Uterus (tissue), 4 donors: Measurements from ENCODE around the gene MAPK8IP2. TPM values are rescaled to one million over a fixed set of nuclear protein-coding genes. Genes with fewer than 3 reads are reported as not detected.
A peak's percentile ranks its signal among the peaks of the same experiment; 100 is the strongest.
"Not testable (repeated sequence)": the region's sequence is repeated elsewhere in the genome, so short reads cannot be mapped to it uniquely, and the experiment has no call there.

ENCODE experiments used
- DNase-seq, 2 donors: peaks; one replicate each; pipeline ENCODE4 v3.0.0-alpha.2; 2019 to 2020
- H3K27ac ChIP-seq, 2 donors: fragments of 200-600 bp; sonication (generic); 1 replicate in 1 of 2; 2 replicates in 1 of 2; pipeline ENCODE4 v1.5.1; 2016 to 2018
- H3K27me3 ChIP-seq, 2 donors: fragments of 200-600 bp; sonication (generic); one replicate each; pipeline ENCODE4 v1.5.1; 2018 to 2019; ENCODE audit warnings: control low read depth in 1 of 2
- H3K36me3 ChIP-seq, 2 donors: fragments of 200-600 bp; sonication (generic); one replicate each; pipeline ENCODE4 v1.5.1; 2019; ENCODE audit warnings: control low read depth in 1 of 2
- H3K4me1 ChIP-seq, 2 donors: fragments of 200-600 bp; sonication (generic); one replicate each; pipeline ENCODE4 v1.5.1; 2018 to 2019; ENCODE audit warnings: control low read depth in 1 of 2
- H3K4me3 ChIP-seq, 2 donors: fragments of 200-600 bp; sonication (generic); 1 replicate in 1 of 2; 2 replicates in 1 of 2; pipeline ENCODE4 v1.5.1; 2018 to 2019; ENCODE audit warnings: mild to moderate bottlenecking in 1 of 2
- H3K9me3 ChIP-seq, 2 donors: fragments of 200-600 bp; sonication (generic); one replicate each; pipeline ENCODE4 v1.5.1; 2019; ENCODE audit warnings: control low read depth in 1 of 2
- POLR2A ChIP-seq, 2 donors: fragments of 450-650 bp; IDR thresholded peaks; one replicate each; pipeline ENCODE4 v1.6.1; 2016; ENCODE audit warnings: antibody characterized with exemption in 2 of 2, mild to moderate bottlenecking in 1 of 2, moderate library complexity in 1 of 2
- intact Hi-C: fragments of 100-400 bp; cut with DNase I; formaldehyde crosslinking; loops from one replicate; pipeline ENCODE4 v1.15.1; 2023; ENCODE audit warnings: low total_unique reads
- total RNA-seq, 4 donors: library from RNA; depleted of rRNA in 3 of 4; stranded (reverse); fragments of >200 nt in 3 of 4; gene quantifications; one replicate each; pipeline versions ENCODE4 v1.1.0 to v1.2.4, GENCODE V29; 2014 to 2023
- TF ChIP-seq, protein P1 (sequence below), 4 experiments: fragments of 200-600 bp in 2 of 4; fragments of 450-650 bp in 2 of 4; sonication (generic) in 2 of 4; IDR thresholded peaks; one replicate each; pipeline ENCODE4 v1.5.1; 2016 to 2019; ENCODE audit warnings: antibody characterized with exemption in 4 of 4, mild to moderate bottlenecking in 2 of 4, moderate library complexity in 1 of 4
- donor health status: DM: yes; HTN: yes; CAD: no.

Gene MAPK8IP2
- total RNA-seq, 4 donors from 2014 or later = 1.7 to 6.1 (median 5.2) TPM; not detected in 1

DNA sequence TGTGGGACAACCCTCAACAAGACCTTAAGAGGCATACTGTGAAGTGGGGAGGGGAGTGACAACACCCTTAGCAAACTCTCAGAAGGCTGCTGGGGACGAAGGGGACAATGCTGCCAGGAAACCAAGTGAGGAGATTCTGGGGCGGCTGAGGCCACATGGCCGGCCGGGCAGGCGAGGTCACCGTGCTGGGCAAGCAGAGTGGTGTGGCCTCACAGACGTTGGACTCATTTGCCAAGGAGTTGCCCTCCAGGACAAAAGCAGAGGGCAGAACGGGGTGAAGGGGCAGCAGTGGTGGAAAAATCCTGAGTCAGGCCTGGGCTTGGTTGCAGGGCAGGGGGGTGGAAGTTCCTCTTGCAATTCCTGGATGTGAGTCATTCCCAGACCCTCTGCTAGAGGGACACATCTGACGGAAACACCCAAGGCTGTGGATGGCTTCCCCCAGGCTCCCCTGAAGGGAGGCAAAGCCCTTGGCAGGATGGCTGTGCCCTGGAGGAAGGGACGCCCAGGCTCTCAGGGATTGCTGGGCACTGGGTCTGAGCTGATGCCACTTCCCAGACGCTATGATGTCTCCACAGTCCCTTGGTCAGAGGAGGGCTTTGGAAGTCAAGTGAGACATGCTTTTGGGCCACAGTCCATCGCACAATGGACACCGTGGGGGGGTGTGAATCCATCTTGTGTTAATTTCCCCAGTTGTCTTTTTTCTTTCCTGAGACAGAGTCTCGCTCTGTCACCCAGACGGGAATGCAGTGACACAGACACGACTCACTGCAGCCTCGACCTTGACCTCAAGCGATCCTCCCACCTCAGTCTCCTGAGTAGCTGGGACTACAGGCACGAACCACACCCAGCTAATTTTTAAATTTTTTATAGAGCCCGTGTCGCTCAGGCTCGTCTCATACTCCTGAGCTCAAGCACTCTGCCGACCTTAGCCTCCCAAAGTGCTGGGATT lies 55.8 kb downstream of the MAPK8IP2 start:
- intact Hi-C loops = no loop called here
- Histone ChIP-seq H3K36me3 (no peaks in the 10 kb centered on the region), H3K27me3 (no peaks in the 10 kb centered on the region), H3K9me3 (no peaks in the 10 kb centered on the region), H3K4me1 (no peaks in the 10 kb centered on the region), H3K4me3 (no peak overlapping the region), H3K27ac (peak overlapping the region; percentile 35 to 42)
- DNase-seq = peak in 1 of 2 donors; percentile 68
- TF ChIP-seq, protein P1, sequence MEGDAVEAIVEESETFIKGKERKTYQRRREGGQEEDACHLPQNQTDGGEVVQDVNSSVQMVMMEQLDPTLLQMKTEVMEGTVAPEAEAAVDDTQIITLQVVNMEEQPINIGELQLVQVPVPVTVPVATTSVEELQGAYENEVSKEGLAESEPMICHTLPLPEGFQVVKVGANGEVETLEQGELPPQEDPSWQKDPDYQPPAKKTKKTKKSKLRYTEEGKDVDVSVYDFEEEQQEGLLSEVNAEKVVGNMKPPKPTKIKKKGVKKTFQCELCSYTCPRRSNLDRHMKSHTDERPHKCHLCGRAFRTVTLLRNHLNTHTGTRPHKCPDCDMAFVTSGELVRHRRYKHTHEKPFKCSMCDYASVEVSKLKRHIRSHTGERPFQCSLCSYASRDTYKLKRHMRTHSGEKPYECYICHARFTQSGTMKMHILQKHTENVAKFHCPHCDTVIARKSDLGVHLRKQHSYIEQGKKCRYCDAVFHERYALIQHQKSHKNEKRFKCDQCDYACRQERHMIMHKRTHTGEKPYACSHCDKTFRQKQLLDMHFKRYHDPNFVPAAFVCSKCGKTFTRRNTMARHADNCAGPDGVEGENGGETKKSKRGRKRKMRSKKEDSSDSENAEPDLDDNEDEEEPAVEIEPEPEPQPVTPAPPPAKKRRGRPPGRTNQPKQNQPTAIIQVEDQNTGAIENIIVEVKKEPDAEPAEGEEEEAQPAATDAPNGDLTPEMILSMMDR (IDR thresholded peaks at IDR 0.05) = no peak

DNA sequence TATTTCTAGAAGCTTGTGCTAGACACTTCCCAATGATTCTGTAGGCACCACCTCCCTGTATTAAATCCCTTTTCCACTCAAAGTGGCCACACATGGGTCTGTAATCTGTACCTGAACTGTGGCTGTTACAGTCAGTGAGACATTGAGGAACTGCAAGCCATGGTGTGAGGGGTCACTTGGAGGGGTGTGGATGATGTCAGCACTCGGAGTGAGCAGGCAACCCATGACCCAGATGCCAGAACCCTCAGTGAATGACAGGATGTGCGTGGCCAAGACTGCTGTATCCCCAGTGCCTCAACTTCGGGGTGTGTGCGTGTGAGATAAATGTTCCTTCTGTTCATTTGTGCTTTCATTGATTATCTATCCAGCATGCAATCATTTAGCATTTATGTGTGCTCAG lies 57.3 kb downstream of the MAPK8IP2 start:
- Histone ChIP-seq H3K4me3 (no peak overlapping the region), H3K4me1 (no peaks in the 10 kb centered on the region), H3K27ac (no peak overlapping the region), H3K27me3 (no peaks in the 10 kb centered on the region), H3K9me3 (no peaks in the 10 kb centered on the region), H3K36me3 (no peaks in the 10 kb centered on the region)
- DNase-seq = no peak
- TF ChIP-seq, protein P1 (IDR thresholded peaks at IDR 0.05) = no peak
- no peak for TF ChIP-seq POLR2A (IDR thresholded peaks at IDR 0.05)
- intact Hi-C loops = no loop called here

DNA sequence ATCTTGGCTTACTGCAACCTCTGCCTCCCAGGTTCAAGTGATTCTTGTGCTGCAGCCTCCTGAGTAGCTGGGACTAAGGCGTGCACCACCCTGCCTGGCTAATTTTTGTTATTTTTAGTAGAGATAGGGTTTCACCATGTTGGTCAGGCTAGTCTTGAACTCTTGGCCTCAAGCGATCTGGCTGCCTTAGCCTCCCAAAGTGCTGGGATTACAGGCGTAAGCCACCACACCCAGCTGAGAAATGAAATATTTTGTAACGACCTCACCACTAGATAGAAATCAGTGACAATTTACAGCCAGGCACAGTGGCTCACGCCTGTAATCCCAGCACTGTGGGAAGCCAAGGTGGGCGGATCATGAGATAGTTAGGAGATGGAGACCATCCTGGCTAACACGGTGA lies 59.1 kb downstream of the MAPK8IP2 start:
- not testable (repeated sequence) for DNase-seq, H3K9me3 ChIP-seq

DNA sequence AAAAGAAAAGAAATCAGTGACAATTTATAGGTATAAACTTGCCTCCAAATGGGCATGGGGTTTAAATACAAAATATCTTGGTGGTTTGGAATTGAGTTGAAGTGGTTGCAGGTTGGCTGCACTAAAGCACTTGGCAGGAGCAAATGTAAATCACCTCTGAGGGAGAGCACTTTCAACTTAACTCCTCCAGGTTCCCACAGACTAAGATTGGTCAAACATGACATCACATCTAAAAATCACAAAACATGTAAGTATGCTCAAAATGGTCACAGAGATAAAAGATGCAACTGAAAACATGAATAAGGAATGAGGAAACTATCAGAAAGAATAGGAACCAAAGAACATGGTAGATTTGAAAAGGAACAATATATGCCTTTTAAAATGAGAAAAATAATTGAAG lies 59.7 kb downstream of the MAPK8IP2 start:
- no peak for TF ChIP-seq POLR2A (IDR thresholded peaks at IDR 0.05)
- TF ChIP-seq, protein P1 (IDR thresholded peaks at IDR 0.05) = no peak
- Histone ChIP-seq H3K4me1 (no peaks in the 10 kb centered on the region), H3K27me3 (no peaks in the 10 kb centered on the region), H3K36me3 (no peaks in the 10 kb centered on the region), H3K9me3 (no peaks in the 10 kb centered on the region), H3K27ac (no peak overlapping the region), H3K4me3 (no peak overlapping the region)
- intact Hi-C loops = no loop called here
- no peak for DNase-seq

More for the DNA sequence above, 59.1 kb downstream of the MAPK8IP2 start:
- H3K4me3 ChIP-seq, H3K27ac ChIP-seq, H3K27me3 ChIP-seq, intact Hi-C loops, H3K4me1 ChIP-seq, H3K36me3 ChIP-seq: not testable (repeated sequence)

Other genes with a start within 250 kb of the MAPK8IP2 start
- gene SBF1, start 125.8 kb upstream of the MAPK8IP2 start, total RNA-seq = 10 to 100 TPM; 35.0 to 84.0 (median 60.9) TPM
- under 1 TPM in 2 of 4 donors, not detected in 2; 0.14 to 0.95 TPM for gene ADM2, start 119.2 kb upstream of the MAPK8IP2 start, total RNA-seq
- not detected for gene MIOX, start 113.9 kb upstream of the MAPK8IP2 start, total RNA-seq
- gene LMF2, start 93.1 kb upstream of the MAPK8IP2 start, total RNA-seq = 10 to 100 TPM; 19.7 to 61.3 (median 32.0) TPM
- gene NCAPH2, start 92.6 kb upstream of the MAPK8IP2 start, total RNA-seq = 100 to 1,000 TPM in 1 of 4 donors, 10 to 100 TPM in 3; 51.7 to 155 (median 55.4) TPM
- gene SCO2, start 75.2 kb upstream of the MAPK8IP2 start, total RNA-seq = 1 to 10 TPM in 2 of 4 donors, not detected in 2; 3.5 to 3.9 TPM
- 10 to 100 TPM in 3 of 4 donors, 1 to 10 TPM in 1; 4.4 to 21.5 (median 15.6) TPM for gene TYMP, start 70.8 kb upstream of the MAPK8IP2 start, total RNA-seq
- not detected for gene KLHDC7B, start 54.9 kb upstream of the MAPK8IP2 start, total RNA-seq
- not detected for gene SYCE3, start 37.9 kb upstream of the MAPK8IP2 start, total RNA-seq
- 10 to 100 TPM in 1 of 4 donors, 1 to 10 TPM in 1, under 1 TPM in 1, not detected in 1; 0.51 to 10.4 (median 7.2) TPM for gene CPT1B, start 22.4 kb upstream of the MAPK8IP2 start, total RNA-seq
- gene CHKB, start 17.9 kb upstream of the MAPK8IP2 start, total RNA-seq = 10 to 100 TPM; 13.5 to 75.6 (median 55.2) TPM
- gene ARSA, start 27.4 kb downstream of the MAPK8IP2 start, total RNA-seq = 10 to 100 TPM in 2 of 4 donors, 1 to 10 TPM in 2; 5.3 to 41.6 (median 10.6) TPM
- 100 to 1,000 TPM in 1 of 4 donors, 10 to 100 TPM in 2, 1 to 10 TPM in 1; 8.6 to 101 (median 16.9) TPM for gene SHANK3, start 72.0 kb downstream of the MAPK8IP2 start, total RNA-seq
- gene ACR, start 137.4 kb downstream of the MAPK8IP2 start, total RNA-seq = 1 to 10 TPM in 1 of 4 donors, under 1 TPM in 1, not detected in 2; 0.35 to 7.9 TPM
- 10 to 100 TPM in 2 of 4 donors, 1 to 10 TPM in 2; 1.2 to 38.5 (median 11.5) TPM for gene RABL2B, start 182.8 kb downstream of the MAPK8IP2 start, total RNA-seq